C4-2B (cell line): Measurements from ENCODE around the gene MYNN.

Source experiments
- H3K27ac ChIP-seq: fragments of 450-650 bp; 2 replicates; pipeline ENCODE4 v1.5.1; 2017
- CTCF ChIP-seq: fragments of 450-650 bp; conservative IDR thresholded peaks from 2 replicates; pipeline ENCODE4 v1.5.1; 2017; ENCODE audit warnings: mild to moderate bottlenecking
- ZFX ChIP-seq: fragments of 450-650 bp; IDR thresholded peaks from 2 replicates; pipeline ENCODE4 v1.6.1; 2017

MYNN gene

DNA sequence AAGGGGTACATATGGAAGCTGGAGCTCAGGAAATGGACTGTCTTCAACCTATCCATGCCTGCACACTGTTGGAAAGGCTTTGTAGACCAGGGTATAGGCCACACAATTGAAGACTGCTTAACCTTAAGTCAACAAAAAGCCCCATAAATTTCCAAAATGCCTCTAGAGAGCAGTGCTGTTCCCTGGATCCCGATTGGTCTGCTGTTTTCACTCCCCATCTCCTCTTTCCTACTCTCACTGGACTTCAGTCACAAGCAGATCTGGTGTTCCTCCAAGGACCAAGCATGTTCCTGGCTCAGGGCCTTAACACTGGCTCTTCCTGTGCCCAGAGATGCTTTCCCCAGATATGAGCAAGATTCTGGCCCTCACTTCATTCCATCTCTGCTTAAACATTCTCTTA is 62.3 kb downstream of the MYNN start:
- no peak for TF ChIP-seq ZFX
- peak; percentile 20 for TF ChIP-seq CTCF
- peak overlapping the region; percentile 23; the same call in 1 of the 2 replicates for H3K27ac ChIP-seq

DNA sequence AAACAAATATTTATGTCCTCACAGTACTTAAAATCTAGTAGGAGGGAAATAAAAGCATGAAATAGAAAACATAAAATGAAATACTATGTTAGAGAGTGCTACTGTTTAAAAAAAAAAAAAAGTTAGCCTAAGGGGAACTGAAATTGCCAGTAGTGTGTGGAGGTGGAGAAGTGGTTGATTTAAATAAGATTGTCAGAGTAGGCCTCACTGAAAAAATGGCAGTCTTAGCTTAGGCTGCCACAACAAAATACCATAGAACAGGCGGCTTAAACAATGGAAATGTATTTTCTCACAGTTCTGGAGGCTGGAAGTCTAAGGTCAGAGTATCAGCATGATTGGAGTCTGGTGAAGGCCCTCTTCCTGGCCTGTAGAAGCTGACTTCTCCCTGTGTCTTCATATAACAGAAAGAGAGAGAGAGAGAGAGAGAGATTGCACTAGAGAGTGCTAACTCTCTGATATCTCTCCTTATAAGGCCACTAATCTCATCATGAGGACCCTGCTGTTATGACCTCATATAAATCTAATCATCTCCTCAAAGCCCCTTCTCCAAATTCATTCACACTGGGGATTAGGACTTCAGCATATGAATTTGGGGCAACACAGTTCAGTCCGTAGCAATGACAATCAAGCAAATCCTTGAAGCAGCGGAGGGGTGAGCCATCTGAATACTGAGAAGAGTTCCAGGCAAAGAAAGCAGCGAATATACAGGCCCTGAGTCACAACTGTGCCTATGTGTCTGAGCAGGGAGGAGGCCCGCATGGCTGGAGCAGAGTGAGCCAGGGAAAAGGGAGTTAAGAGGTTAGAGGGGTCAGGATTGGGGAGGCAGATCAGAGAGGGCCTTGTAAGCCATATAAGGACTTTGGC is 63.1 kb downstream of the MYNN start:
- TF ChIP-seq CTCF (no peak), ZFX (no peak)
- no peak overlapping the region for H3K27ac ChIP-seq

- no peak overlapping the region for H3K27ac ChIP-seq
- no peak for TF ChIP-seq CTCF
- no peak for TF ChIP-seq ZFX
These were observed 63.7 kb downstream of the MYNN start for GRCh38 chr3:169836942-169837275.

DNA sequence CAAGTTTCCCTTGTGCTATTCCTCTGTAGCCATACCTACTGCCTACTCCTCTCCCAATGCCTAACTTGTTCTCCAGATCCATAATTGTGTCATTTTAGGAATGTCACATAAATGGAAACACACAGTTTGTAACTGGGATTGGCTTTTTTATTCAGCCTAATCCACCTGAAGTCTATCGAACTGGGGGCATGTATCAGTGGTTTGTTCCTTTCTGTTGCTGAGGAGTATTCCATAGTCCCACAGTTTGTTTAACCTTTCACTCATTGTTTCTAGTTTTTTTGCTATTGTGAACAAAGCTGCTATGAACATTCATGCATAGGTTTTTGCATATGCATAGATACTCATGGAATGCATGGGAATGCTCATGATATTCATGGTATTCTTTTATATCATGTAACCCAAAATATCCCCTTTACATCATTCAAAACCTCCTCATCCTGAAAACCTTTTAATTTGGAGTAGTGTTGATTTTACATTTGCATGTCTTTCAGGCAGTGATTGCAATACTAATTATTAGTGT is 65.4 kb downstream of the MYNN start:
- TF ChIP-seq CTCF (no peak), ZFX (no peak)
- H3K27ac ChIP-seq: no peak overlapping the region
